Frontal cortex (tissue), 4 donors: Measurements from ENCODE around the gene SMURF1. TPM values are rescaled to one million over a fixed set of nuclear protein-coding genes. Genes with fewer than 3 reads are reported as not detected.
"Not testable (repeated sequence)": the region's sequence is repeated elsewhere in the genome, so short reads cannot be mapped to it uniquely, and the experiment has no call there.

Source experiments
- DNase-seq, 2 donors: peaks; one replicate each; pipeline ENCODE4 v3.0.0; 2012; ENCODE audit warnings: low spot score in 2 of 2
- FAIRE-seq: peaks from 2 replicates; lab custom pipeline; 2012; peaks lifted over from hg19 to GRCh38; lab: Jason Lieb, UNC
- total RNA-seq: library from RNA; depleted of rRNA; stranded (reverse); fragments of >200 nt; gene quantifications from one replicate; pipeline ENCODE4 v1.2.3, GENCODE V29; 2014
- donor health status: control.
- donor health status: control.
- donor health status: control.

SMURF1 gene
- total RNA-seq, 1 donor from 2014 or later: 23.2 TPM

GRCh38 chr7:99101516-99101915 is 42.4 kb downstream of the SMURF1 start:
- FAIRE-seq, DNase-seq: not testable (repeated sequence)

- FAIRE-seq (no peak), DNase-seq (no peak)
Observed at GRCh38 chr7:99099499-99100077, 44.3 kb downstream of the SMURF1 start.

GRCh38 chr7:99098824-99099498 is 44.9 kb downstream of the SMURF1 start:
- DNase-seq: no peak
- FAIRE-seq: no peak

DNA sequence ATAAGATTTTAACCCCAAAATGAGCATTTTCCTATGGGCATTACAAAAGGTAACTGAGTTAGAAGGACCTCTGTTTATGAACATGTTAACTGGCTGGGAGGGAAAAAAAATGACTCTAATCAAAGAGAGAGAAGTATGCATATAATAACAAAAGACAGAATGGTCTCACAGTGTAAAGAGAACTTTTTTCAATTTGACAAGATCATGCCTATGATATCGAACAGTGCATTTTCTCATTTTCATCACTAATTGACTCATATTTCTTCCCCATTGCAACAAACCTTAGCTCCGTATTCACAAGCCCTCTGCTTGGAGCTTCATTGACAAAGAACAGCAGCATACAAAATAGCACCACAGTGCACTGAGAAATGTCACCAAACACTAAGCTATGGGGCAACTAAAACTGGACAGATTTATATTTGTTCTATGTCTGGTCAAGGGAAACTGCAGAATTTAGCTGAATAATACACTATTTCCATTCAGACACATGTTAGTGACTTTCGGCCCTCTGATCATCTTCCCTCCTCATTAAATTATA is 45.6 kb downstream of the SMURF1 start:
- DNase-seq (no peak), FAIRE-seq (no peak)

GRCh38 chr7:99097730-99098129 is 46.2 kb downstream of the SMURF1 start:
- no peak for FAIRE-seq
- DNase-seq: no peak

DNA sequence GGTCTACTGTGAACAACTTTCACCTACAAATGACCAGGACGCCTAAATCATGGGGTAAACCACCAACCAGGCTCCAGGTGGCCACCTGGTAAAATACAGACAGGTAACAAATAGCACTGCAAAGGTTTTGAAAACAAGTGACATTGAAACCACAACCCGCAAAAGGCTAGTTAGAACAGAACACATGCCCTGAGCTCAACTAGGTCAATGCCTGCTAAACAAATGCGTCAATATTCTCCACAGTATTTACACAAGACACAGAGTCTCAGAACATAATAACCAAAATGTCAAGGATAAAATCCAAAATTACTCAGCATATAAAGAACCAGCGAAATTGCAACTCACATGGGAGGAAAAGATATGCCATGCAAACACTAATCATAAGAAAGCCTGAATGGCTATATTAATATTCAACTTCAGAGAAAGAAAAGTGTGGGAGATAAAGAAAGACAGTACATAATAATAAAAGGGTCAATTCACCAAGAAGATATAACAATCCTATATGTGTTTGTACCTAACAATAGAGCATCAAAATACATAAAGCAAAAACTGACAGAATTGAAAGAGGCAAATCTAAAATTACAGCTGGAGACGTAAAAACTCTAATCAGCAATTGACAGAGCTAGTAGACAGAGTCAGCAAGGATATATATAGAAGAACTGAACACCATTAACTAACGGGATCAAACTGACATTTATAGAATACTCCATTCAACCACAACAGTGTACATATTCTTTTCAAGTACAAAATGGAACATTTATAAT is 47.6 kb downstream of the SMURF1 start:
- DNase-seq: no peak
- FAIRE-seq: no peak

- FAIRE-seq (no peak), DNase-seq (no peak)
Observed at GRCh38 chr7:99095698-99096097, 48.2 kb downstream of the SMURF1 start.

- FAIRE-seq: no peak
- DNase-seq: no peak
Observed at GRCh38 chr7:99094401-99094800, 49.5 kb downstream of the SMURF1 start.

- DNase-seq (no peak), FAIRE-seq (no peak)
Observed at GRCh38 chr7:99092064-99092720, 51.7 kb downstream of the SMURF1 start.

DNA sequence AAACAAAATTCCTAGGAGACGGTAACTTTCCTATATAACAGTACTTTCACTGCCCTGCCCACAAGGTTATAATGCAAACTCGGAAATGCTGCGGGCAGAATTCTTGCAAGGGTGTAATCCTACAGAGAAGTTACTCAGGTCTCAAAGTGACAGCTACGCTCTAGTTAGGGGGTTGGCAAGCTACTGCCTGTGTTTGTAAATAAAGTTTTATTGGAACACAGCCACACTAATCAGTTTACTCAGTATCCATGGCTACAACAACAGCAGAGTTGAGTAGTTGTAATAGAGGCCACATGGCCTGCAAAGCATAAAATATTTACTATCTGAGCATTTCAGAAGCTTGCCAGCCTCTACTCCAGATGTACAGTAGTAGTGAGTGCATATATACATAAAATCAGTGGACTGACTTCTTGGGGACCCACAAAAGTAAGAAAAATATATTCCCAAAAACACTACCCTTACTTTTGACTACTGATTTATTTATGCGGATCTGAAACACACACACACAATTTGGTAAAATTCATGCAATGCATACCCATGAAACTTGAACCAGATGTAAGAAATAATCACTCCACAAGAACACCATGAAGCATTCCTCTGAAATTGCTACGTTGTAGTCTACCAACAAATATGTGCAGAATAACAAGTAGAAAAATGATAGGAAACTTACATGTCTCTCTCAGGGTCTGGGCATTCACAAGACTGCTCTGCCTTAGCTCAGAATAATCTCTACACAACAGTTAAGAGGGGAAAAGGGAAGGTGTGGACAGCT is 53.0 kb downstream of the SMURF1 start:
- FAIRE-seq (no peak), DNase-seq (no peak)

DNA sequence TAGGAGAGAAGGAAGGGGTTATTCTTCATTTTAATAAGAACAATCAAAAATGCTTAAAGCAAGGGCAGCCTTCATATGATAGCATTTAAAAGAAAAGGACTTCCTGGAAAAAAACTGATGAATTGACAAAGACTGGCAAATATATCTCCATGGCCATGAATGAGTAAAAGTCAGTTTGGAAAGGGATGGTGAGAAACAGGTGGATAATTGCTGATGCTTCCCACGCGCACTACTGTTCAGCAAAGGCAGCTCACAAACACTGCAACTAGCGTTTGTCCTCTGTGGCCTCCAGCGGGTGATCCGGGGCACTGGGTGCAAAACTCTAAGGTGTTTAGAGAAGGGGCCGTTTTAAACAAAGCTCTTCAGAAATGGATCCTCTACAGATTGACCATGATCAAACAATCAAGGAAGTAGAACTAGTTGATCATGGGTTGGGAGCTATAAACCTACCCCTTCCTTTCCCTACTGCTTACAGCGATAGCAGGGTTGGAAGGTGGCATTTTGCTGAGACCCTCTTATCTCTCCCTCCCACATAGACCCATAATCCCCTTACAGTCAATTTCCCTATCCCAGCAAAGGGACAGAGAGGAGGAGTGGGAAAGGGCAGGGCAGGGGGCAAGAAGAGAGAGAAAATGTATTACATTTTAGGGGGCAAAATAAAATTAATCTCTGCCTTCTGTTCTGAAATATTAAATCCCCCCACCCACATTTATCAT is 53.8 kb downstream of the SMURF1 start:
- DNase-seq (no peak), FAIRE-seq (no peak)

GRCh38 chr7:99086944-99087343 is 57.0 kb downstream of the SMURF1 start:
- no peak for DNase-seq
- no peak for FAIRE-seq

DNA sequence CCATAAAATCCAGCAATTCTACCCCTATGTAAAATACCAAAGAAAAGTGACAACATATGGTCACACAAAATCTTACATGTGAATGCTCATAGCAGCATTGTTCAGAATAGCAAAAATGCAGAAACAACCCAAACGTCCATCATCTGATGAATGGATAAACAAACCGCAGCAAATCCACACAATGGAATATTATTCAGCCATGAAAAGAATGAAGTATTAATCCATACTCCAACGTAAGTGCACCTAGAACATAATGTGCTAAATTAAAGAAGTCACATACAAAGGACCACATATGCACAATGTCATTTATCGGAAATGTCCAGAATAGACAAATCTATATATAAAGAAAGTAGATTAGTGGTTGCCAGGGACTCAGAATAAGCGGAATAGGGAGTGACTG is 57.4 kb downstream of the SMURF1 start:
- FAIRE-seq (no peak), DNase-seq (no peak)

- DNase-seq (no peak), FAIRE-seq (no peak)
Observed at GRCh38 chr7:99083733-99084132, 60.2 kb downstream of the SMURF1 start.

- DNase-seq (no peak), FAIRE-seq (no peak)
Observed at GRCh38 chr7:99083068-99083651, 60.7 kb downstream of the SMURF1 start.

DNA sequence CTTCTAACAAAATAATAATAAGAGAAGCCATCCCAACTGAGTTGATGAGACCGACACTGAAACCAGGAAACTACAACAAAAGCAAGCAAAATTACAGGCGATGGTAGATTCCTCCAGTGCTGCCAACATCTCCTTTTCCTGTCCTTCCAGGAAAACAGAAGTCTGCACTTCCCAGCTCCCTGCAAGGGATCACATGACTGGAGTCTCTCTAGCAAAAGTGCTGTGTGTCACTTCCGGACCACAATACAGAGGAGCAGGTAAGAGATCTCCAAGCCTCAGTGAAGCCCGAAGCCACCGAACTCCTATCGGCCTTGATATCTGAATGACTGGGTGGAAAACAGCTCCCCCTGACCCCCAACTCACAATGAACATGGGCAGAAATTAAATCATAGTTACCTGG is 63.2 kb downstream of the SMURF1 start:
- no peak for DNase-seq
- FAIRE-seq: no peak

DNA sequence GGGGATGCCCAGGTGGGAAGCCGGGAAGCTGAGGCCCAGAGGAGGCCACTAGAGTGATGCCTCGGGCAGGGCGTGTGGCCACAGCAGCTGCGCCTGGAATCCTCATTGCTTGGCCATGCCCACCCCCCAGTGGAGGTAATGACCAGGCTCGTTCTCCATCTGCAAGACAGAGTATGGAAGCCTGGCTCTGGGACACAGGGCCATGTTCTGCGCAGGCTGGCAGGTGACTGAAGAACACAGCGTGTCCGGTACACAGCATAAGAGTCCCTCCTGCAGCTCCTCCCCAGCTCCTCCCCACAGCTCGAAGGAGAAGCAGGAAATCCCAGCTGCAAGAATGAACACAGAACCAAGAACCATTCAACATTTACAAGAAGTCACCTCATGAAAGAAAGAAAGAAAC is 64.8 kb downstream of the SMURF1 start:
- no peak for FAIRE-seq

GRCh38 chr7:99078416-99078815 is 65.5 kb downstream of the SMURF1 start:
- DNase-seq (no peak), FAIRE-seq (no peak)

More for the DNA sequence above, 64.8 kb downstream of the SMURF1 start:
- no peak for DNase-seq

GRCh38 chr7:99076615-99077014 is 67.3 kb downstream of the SMURF1 start:
- FAIRE-seq: no peak

More at GRCh38 chr7:99076615-99077014, 67.3 kb downstream of the SMURF1 start:
- DNase-seq: no peak
